Mesenchymal stem cell (in vitro differentiated cells and primary cell): ENCODE data around the gene TEC.
"Not testable (repeated sequence)": the region's sequence is repeated elsewhere in the genome, so short reads cannot be mapped to it uniquely, and the experiment has no call there.

Experiments used
- DNase-seq: peaks from one replicate; pipeline ENCODE4 v3.0.0-alpha.2; 2013
- H2AFZ ChIP-seq: one replicate; pipeline ENCODE4 v1.6.1; 2013; ENCODE audit warnings: low read depth, mild to moderate bottlenecking, control low read depth, inconsistent platforms, low read length, moderate library complexity
- H2AK5ac ChIP-seq: 2 replicates; pipeline ENCODE4 v1.6.1; 2013; ENCODE audit warnings: low read length, moderate library complexity, mild to moderate bottlenecking, inconsistent platforms; ENCODE audit not compliant: severe bottlenecking
- H2BK120ac ChIP-seq: one replicate; pipeline ENCODE4 v1.6.1; 2013; ENCODE audit warnings: low read depth, mild to moderate bottlenecking, inconsistent platforms, low read length, moderate library complexity
- H2BK12ac ChIP-seq, 2 experiments: one replicate each; pipeline ENCODE4 v1.6.1; 2013; ENCODE audit warnings: inconsistent platforms in 2 of 2, low read length in 2 of 2, mild to moderate bottlenecking in 2 of 2, moderate library complexity in 2 of 2, control low read depth in 1 of 2
- H2BK15ac ChIP-seq: one replicate; pipeline ENCODE4 v1.6.1; 2013; ENCODE audit warnings: mild to moderate bottlenecking, low read depth, inconsistent platforms; ENCODE audit not compliant: poor library complexity, severe bottlenecking
- H2BK5ac ChIP-seq: 2 replicates; pipeline ENCODE4 v1.6.1; 2013; ENCODE audit warnings: low read depth, mild to moderate bottlenecking, low read length, control low read depth, inconsistent platforms; ENCODE audit not compliant: poor library complexity, severe bottlenecking
- H3K14ac ChIP-seq, 2 experiments: one replicate each; pipeline ENCODE4 v1.6.1; 2013; ENCODE audit warnings: inconsistent platforms in 2 of 2, low read length in 2 of 2, control low read depth in 1 of 2, mild to moderate bottlenecking in 1 of 2, moderate library complexity in 1 of 2
- H3K18ac ChIP-seq, 2 experiments: one replicate each; pipeline ENCODE4 v1.6.1; 2013; ENCODE audit warnings: inconsistent platforms in 2 of 2, low read length in 2 of 2, control low read depth in 1 of 2, low read depth in 1 of 2, mild to moderate bottlenecking in 1 of 2
- H3K23ac ChIP-seq, 2 experiments: one replicate each; pipeline ENCODE4 v1.6.1; 2013; ENCODE audit warnings: inconsistent platforms in 2 of 2, low read length in 2 of 2, mild to moderate bottlenecking in 2 of 2, moderate library complexity in 2 of 2, control low read depth in 1 of 2
- H3K27ac ChIP-seq: 2 replicates; pipeline ENCODE4 v1.5.1; 2013; ENCODE audit warnings: mild to moderate bottlenecking, moderate library complexity, low read length, control low read depth, inconsistent platforms; ENCODE audit not compliant: poor library complexity, severe bottlenecking
- H3K27me3 ChIP-seq, 2 experiments: 2 replicates each; pipeline versions ENCODE4 v1.6.1 to v1.7.0; 2013; ENCODE audit warnings: low read length in 2 of 2, mild to moderate bottlenecking in 2 of 2, moderate library complexity in 2 of 2, control low read depth in 1 of 2, inconsistent platforms in 1 of 2; ENCODE audit not compliant: control insufficient read depth in 1 of 2, insufficient read depth in 1 of 2
- H3K36me3 ChIP-seq, 2 experiments: 2 replicates each; pipeline versions ENCODE4 v1.6.1 to v1.7.0; 2013; ENCODE audit warnings: low read length in 2 of 2, control low read depth in 1 of 2, inconsistent platforms in 1 of 2, low read depth in 1 of 2, mild to moderate bottlenecking in 1 of 2; ENCODE audit not compliant: insufficient read depth in 2 of 2, control insufficient read depth in 1 of 2
- H3K4ac ChIP-seq, 2 experiments: one replicate each; pipeline ENCODE4 v1.6.1; 2013; ENCODE audit warnings: inconsistent platforms in 2 of 2, low read length in 2 of 2, mild to moderate bottlenecking in 2 of 2, moderate library complexity in 2 of 2, control low read depth in 1 of 2, low read depth in 1 of 2
- H3K4me1 ChIP-seq: 2 replicates; pipeline ENCODE4 v1.6.1; 2013; ENCODE audit warnings: low read depth, low read length, control low read depth; ENCODE audit not compliant: control insufficient read depth, insufficient read depth
- H3K4me2 ChIP-seq: 2 replicates; pipeline ENCODE4 v1.6.1; 2013; ENCODE audit warnings: low read length, mild to moderate bottlenecking, inconsistent platforms; ENCODE audit not compliant: poor library complexity, severe bottlenecking
- H3K4me3 ChIP-seq, 2 experiments: 2 replicates each; pipeline versions ENCODE4 v1.5.1 to v1.7.0; 2013; ENCODE audit warnings: low read length in 2 of 2, mild to moderate bottlenecking in 2 of 2, control low read depth in 1 of 2, low read depth in 1 of 2; ENCODE audit not compliant: insufficient read depth in 1 of 2
- H3K79me1 ChIP-seq: replicated peaks from 2 replicates; pipeline ENCODE4 v1.6.1; 2013; ENCODE audit warnings: mild to moderate bottlenecking, control low read depth, low read length, inconsistent platforms; ENCODE audit not compliant: poor library complexity, severe bottlenecking
- H3K9ac ChIP-seq: 2 replicates; pipeline ENCODE4 v1.7.0; 2013; ENCODE audit warnings: mild to moderate bottlenecking, low read length, moderate library complexity
- H3K9me3 ChIP-seq: 2 replicates; pipeline ENCODE4 v1.7.0; 2013; ENCODE audit warnings: mild to moderate bottlenecking, low read length; ENCODE audit not compliant: control insufficient read depth
- H4K8ac ChIP-seq: one replicate; pipeline ENCODE4 v1.6.1; 2013; ENCODE audit warnings: inconsistent platforms, mild to moderate bottlenecking, low read length, moderate library complexity
- H4K91ac ChIP-seq: one replicate; pipeline ENCODE4 v1.6.1; 2013; ENCODE audit warnings: mild to moderate bottlenecking, low read length, inconsistent platforms
- WGBS: methylation state at CpG from one replicate; pipeline ENCODE4 v1.1.7; 2013; ENCODE audit warnings: mixed read lengths; 5-methylcytosine and 5-hydroxymethylcytosine counted together

Gene TEC

DNA sequence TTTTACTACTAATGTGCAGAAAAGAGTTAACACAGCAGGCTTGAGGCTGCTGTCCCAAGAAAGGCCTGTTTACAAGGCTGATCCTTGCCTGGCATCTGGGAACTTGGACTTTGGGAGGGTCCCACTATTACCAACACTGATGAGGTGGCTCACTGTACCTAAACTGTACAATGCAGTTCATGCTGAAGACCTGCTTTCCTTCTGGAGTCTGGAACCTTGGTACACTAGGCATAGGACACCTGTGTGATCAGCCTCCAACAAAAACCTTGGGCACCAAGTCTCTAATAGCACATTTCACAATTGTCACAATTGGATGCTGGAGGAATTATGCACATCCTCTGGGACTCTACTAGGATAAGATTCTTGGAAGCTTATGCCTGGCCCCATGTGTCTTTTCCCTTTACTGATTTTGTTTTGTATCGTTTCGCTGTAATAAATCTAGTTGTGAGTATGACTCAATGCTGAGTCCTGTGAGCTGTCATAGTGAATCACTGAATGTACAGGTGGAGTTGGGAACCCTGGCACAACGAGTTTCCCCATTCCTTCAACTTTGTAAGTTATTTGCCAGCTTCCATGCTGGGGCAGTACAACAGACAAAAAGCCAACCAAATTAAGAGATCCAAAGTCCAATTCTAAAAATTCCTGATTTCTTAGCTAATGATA, 45.9 kb downstream of the TEC start:
- H2AK5ac ChIP-seq, result no peak overlapping the region
- H2BK120ac ChIP-seq, result no peak overlapping the region
- no peak overlapping the region for H3K4ac ChIP-seq
- no peak overlapping the region for H3K27ac ChIP-seq
- H3K18ac ChIP-seq, result peak overlapping the region in 1 of 2 experiments; percentile 57
- no peak overlapping the region for H4K8ac ChIP-seq
- H3K9me3 ChIP-seq, result no peaks in the 10 kb centered on the region
- H3K27me3 ChIP-seq, result no peaks in the 10 kb centered on the region
- peaks cover 0 to 4% of the 10 kb centered on the region in 2 experiments for H3K36me3 ChIP-seq
- peak; percentile 56 for DNase-seq
- H3K79me1 ChIP-seq, result no peaks in the 10 kb centered on the region
- H3K9ac ChIP-seq, result no peak overlapping the region
- peaks cover 3% of the 10 kb centered on the region for H3K4me1 ChIP-seq
- 12% methylated on average over 3 of the region's 3 CpGs for WGBS
- H2AFZ ChIP-seq, result no peak overlapping the region
- H2BK5ac ChIP-seq, result no peak overlapping the region
- H3K14ac ChIP-seq, result peak overlapping the region in 1 of 2 experiments; percentile 78
- H4K91ac ChIP-seq, result no peak overlapping the region
- H2BK15ac ChIP-seq, result no peak overlapping the region
- H3K4me3 ChIP-seq, result no peak overlapping the region
- no peak overlapping the region for H3K23ac ChIP-seq
- no peak overlapping the region for H3K4me2 ChIP-seq
- no peak overlapping the region for H2BK12ac ChIP-seq

DNA sequence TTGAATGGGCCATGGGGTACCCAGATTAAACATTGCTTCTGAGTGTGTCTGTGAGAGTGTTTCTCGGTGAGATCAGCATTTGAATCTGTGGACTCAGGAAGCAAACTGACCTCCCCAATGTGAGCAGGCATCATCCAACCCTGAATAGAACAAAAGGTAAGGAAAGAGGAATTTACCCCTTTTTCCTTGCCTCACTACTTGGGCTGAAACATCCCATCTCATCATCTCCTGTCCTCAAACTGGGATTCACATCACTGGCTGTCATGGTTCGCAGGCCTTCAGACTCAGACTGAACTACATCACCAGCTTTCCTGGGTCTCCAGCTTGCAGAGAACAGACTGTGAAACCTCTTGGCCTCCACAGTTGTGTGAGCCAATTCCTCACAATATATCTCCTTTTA, 47.1 kb downstream of the TEC start:
- peak overlapping the region in 1 of 2 experiments; percentile 63 for H3K23ac ChIP-seq
- H3K27ac ChIP-seq, result no peak overlapping the region
- no peak overlapping the region for H2BK5ac ChIP-seq
- no peak overlapping the region for H4K91ac ChIP-seq
- no peak overlapping the region for H3K9ac ChIP-seq
- H2BK120ac ChIP-seq, result no peak overlapping the region
- no peak overlapping the region for H3K4ac ChIP-seq
- no peak overlapping the region for H2BK15ac ChIP-seq
- no peak overlapping the region for H3K4me3 ChIP-seq
- H3K36me3 ChIP-seq, result peaks cover 0 to under 1% of the 10 kb centered on the region in 2 experiments
- H3K27me3 ChIP-seq, result no peaks in the 10 kb centered on the region
- H2AFZ ChIP-seq, result no peak overlapping the region
- no peak overlapping the region for H2AK5ac ChIP-seq
- no peak overlapping the region for H2BK12ac ChIP-seq
- DNase-seq, result no peak
- no peak overlapping the region for H4K8ac ChIP-seq
- peaks cover 2% of the 10 kb centered on the region for H3K79me1 ChIP-seq
- no peak overlapping the region for H3K4me2 ChIP-seq
- peaks cover 3% of the 10 kb centered on the region for H3K4me1 ChIP-seq
- H3K9me3 ChIP-seq, result no peaks in the 10 kb centered on the region
- peak overlapping the region in 1 of 2 experiments; percentile 88 for H3K14ac ChIP-seq
- H3K18ac ChIP-seq, result no peak overlapping the region
- WGBS, result 87% methylated on average over 2 of the region's 2 CpGs

DNA sequence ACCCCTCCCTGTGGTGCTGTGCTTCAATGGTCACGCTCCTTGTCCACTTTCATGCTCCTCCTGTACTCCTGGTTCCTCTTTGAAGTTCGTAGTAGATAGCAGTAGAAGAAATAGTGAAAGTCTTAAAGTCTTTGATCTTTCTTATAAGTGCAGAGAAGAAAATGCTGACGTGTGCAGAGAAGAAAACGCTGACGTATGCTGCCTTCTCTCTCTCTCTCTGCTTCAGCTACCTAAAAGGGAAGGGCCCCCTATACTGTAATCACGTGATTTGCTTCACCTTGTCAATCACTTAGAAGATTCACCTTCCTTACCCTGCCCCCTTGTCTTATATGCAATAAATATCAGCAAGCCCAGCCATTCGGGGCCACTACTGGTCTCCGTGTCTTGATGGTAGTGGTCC, 50.2 kb downstream of the TEC start:
- H2AK5ac ChIP-seq, result not testable (repeated sequence)

DNA sequence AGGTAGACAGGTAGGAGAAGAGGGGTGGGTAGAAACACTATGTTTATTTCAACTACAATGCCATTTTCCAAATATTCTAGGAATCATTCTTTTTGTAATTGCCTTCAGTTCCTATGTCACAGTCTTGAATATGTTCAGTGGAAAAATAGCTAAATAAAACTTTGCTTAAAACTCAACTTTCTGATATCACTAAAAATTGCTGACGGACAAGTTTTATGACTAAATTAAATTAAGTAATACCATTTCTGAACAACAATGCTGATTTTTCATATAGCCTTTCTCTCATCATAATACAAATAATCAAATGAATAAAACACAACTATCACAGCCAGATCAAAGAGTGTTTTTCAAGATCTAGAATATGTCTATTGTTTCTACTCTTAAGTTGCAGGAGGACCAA, 53.1 kb downstream of the TEC start:
- H3K4me2 ChIP-seq, result no peak overlapping the region
- no CpG with 5 or more reads among the region's 1 CpG for WGBS

More for the DNA sequence above, 50.2 kb downstream of the TEC start:
- H2AFZ ChIP-seq, H2BK120ac ChIP-seq, H2BK5ac ChIP-seq, H3K14ac ChIP-seq, H3K27ac ChIP-seq, H3K27me3 ChIP-seq, H3K4me2 ChIP-seq, H4K8ac ChIP-seq, H3K4ac ChIP-seq, H3K18ac ChIP-seq, H2BK15ac ChIP-seq, H3K36me3 ChIP-seq, H3K79me1 ChIP-seq, H3K4me3 ChIP-seq, H3K9me3 ChIP-seq, H3K9ac ChIP-seq, H4K91ac ChIP-seq, H3K23ac ChIP-seq, H3K4me1 ChIP-seq, DNase-seq, H2BK12ac ChIP-seq: not testable (repeated sequence)
- WGBS, result 83% methylated on average over 6 of the region's 8 CpGs

More for the DNA sequence above, 53.1 kb downstream of the TEC start:
- Histone ChIP-seq H3K79me1 (peaks cover 3% of the 10 kb centered on the region), H2BK5ac (no peak overlapping the region), H3K4me3 (no peak overlapping the region), H3K23ac (no peak overlapping the region), H2BK15ac (no peak overlapping the region), H3K9ac (no peak overlapping the region), H4K91ac (no peak overlapping the region), H3K4me1 (no peaks in the 10 kb centered on the region), H3K9me3 (no peaks in the 10 kb centered on the region), H2AK5ac (no peak overlapping the region), H2BK120ac (no peak overlapping the region), H3K27me3 (no peaks in the 10 kb centered on the region), H3K4ac (no peak overlapping the region), H3K27ac (no peak overlapping the region), H2BK12ac (no peak overlapping the region), H3K14ac (no peak overlapping the region), H3K18ac (no peak overlapping the region), H3K36me3 (no peaks in the 10 kb centered on the region), H4K8ac (no peak overlapping the region), H2AFZ (no peak overlapping the region)
- no peak for DNase-seq
